Keratinocyte (primary cell): ENCODE data around the gene ADGRF3. TPM values are rescaled to one million over a fixed set of nuclear protein-coding genes. Genes with fewer than 3 reads are reported as not detected.

Source experiments
- DNase-seq: peaks from one replicate; pipeline ENCODE4 v3.0.0-alpha.2; 2011; ENCODE audit warnings: low read depth, missing footprints, low spot score
- FAIRE-seq: peaks from 2 replicates; lab custom pipeline; 2011; peaks lifted over from hg19 to GRCh38; lab: Jason Lieb, UNC
- H2AFZ ChIP-seq: 2 replicates; pipeline ENCODE4 v1.6.0; 2012; ENCODE audit warnings: low read length, control low read depth, inconsistent platforms; ENCODE audit not compliant: control insufficient read depth
- H3K27ac ChIP-seq: 2 replicates; pipeline ENCODE4 v1.5.1; 2011; ENCODE audit warnings: low read length; ENCODE audit not compliant: control insufficient read depth, insufficient read depth
- H3K27me3 ChIP-seq: 3 replicates; pipeline ENCODE4 v1.6.0; 2011; ENCODE audit warnings: low read length; ENCODE audit not compliant: control insufficient read depth, insufficient read depth; ENCODE audit errors: extremely low read depth
- H3K36me3 ChIP-seq, 2 experiments: 2 replicates in 1 of 2; 3 replicates in 1 of 2; pipeline ENCODE4 v1.5.1; 2011; ENCODE audit warnings: low read length in 2 of 2, mild to moderate bottlenecking in 1 of 2; ENCODE audit not compliant: control insufficient read depth in 2 of 2, insufficient read depth in 2 of 2; ENCODE audit errors: extremely low read depth in 1 of 2
- H3K4me1 ChIP-seq: 3 replicates; pipeline ENCODE4 v1.5.1; 2011; ENCODE audit warnings: low read length; ENCODE audit not compliant: control insufficient read depth, insufficient read depth; ENCODE audit errors: extremely low read depth
- H3K4me2 ChIP-seq: 3 replicates; pipeline ENCODE4 v1.6.0; 2011; ENCODE audit warnings: low read depth, low read length; ENCODE audit not compliant: control insufficient read depth, insufficient read depth; ENCODE audit errors: extremely low read depth
- H3K4me3 ChIP-seq, 3 experiments: fragments of 200-600 bp in 1 of 3; sonication (generic) in 1 of 3; 2 replicates in 2 of 3; 3 replicates in 1 of 3; pipeline ENCODE4 v1.5.1; 2011 to 2016; ENCODE audit warnings: low read length in 3 of 3, mild to moderate bottlenecking in 3 of 3, control low read depth in 2 of 3, inconsistent platforms in 1 of 3, low read depth in 1 of 3, mixed read lengths in 1 of 3, mixed run types in 1 of 3, moderate library complexity in 1 of 3; ENCODE audit not compliant: control insufficient read depth in 2 of 3, insufficient read depth in 2 of 3; ENCODE audit errors: extremely low read depth in 1 of 3
- H3K79me2 ChIP-seq: 2 replicates; pipeline ENCODE4 v1.6.0; 2012; ENCODE audit warnings: low read length; ENCODE audit not compliant: control insufficient read depth, insufficient read depth
- H3K9ac ChIP-seq: 3 replicates; pipeline ENCODE4 v1.6.0; 2011; ENCODE audit warnings: low read length; ENCODE audit not compliant: control insufficient read depth, insufficient read depth; ENCODE audit errors: extremely low read depth
- H3K9me1 ChIP-seq: 3 replicates; pipeline ENCODE4 v1.6.0; 2011; ENCODE audit warnings: low read length; ENCODE audit not compliant: control insufficient read depth, insufficient read depth; ENCODE audit errors: extremely low read depth
- H3K9me3 ChIP-seq: 2 replicates; pipeline ENCODE4 v1.5.1; 2012; ENCODE audit warnings: low read depth, low read length; ENCODE audit not compliant: control insufficient read depth
- H4K20me1 ChIP-seq: 3 replicates; pipeline ENCODE4 v1.6.0; 2011; ENCODE audit warnings: low read length; ENCODE audit not compliant: control insufficient read depth, insufficient read depth; ENCODE audit errors: extremely low read depth
- EZH2 ChIP-seq: IDR thresholded peaks from one replicate; pipeline ENCODE4 v1.6.1; 2012; ENCODE audit warnings: inconsistent platforms, mild to moderate bottlenecking, low read length, moderate library complexity
- dilution Hi-C: fragments of 300-500 bp; cut with MboI; formaldehyde crosslinking; loops from one replicate; pipeline ENCODE4 v1.7.0; 2020; ENCODE audit warnings: low sequenced_read_pairs; ENCODE audit not compliant: extremely low pct_ligation_motif_present
- polyA plus RNA-seq, 5 experiments: library from polyadenylated mRNA; depleted of rRNA in 3 of 5; stranded (reverse) in 3 of 5; stranded (forward) in 1 of 5; unstranded in 1 of 5; fragments of >200 nt; gene quantifications; 1 replicate in 1 of 5; 2 replicates in 3 of 5; 3 replicates in 1 of 5; pipeline versions ENCODE4 v1.2.1 to v1.2.3, GENCODE V29; 2011 to 2012; ENCODE audit warnings: missing spikeins in 2 of 5, low read depth in 1 of 5, low replicate concordance in 1 of 5
- TF ChIP-seq, protein P1 (sequence below), 3 experiments: IDR thresholded peaks in 1 of 3; conservative IDR thresholded peaks in 1 of 3; optimal IDR thresholded peaks in 1 of 3; 2 replicates in 2 of 3; 3 replicates in 1 of 3; pipeline versions ENCODE3 to v1.5.1; 2011; ENCODE audit warnings: low read length in 3 of 3, mild to moderate bottlenecking in 3 of 3, moderate library complexity in 2 of 3, control low read depth in 1 of 3, inconsistent platforms in 1 of 3; ENCODE audit not compliant: insufficient read depth in 2 of 3; ENCODE audit errors: extremely low read depth in 1 of 3

ADGRF3 gene
- polyA plus RNA-seq, 1 donor (not counting 4 experiments of a cell fraction or from before 2014, with no cell fraction given), result 0.17 TPM

DNA sequence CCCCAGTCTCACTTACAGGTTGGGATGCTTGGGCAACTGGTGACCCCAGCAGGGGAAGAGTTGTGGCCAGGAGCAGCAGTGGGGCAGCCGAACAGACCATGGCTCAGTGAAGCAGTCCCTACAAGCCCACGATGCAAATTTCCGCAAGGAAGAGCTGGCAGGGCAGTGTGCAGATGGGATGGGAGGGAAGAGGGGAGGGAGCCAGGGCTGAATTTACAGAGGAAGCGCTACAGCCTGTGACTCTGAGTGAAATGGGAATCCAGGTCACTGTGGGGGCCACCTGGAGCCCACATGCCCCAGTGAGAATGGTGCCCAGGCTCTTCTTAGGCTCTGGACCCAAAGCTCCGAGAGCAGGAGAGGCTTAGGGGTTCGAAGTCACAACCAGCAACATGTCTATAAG lies 27.6 kb downstream of the ADGRF3 start:
- H3K27ac ChIP-seq, result no peak overlapping the region
- no peaks in the 10 kb centered on the region for H3K36me3 ChIP-seq
- H3K4me3 ChIP-seq, result no peak overlapping the region
- FAIRE-seq (no peak), DNase-seq (no peak)
- no peak overlapping the region for H2AFZ ChIP-seq
- H3K4me1 ChIP-seq, result peaks cover under 1% of the 10 kb centered on the region
- no peaks in the 10 kb centered on the region for H3K9me3 ChIP-seq
- dilution Hi-C loops, result no loop called here
- no peak for TF ChIP-seq EZH2
- TF ChIP-seq, protein P1, sequence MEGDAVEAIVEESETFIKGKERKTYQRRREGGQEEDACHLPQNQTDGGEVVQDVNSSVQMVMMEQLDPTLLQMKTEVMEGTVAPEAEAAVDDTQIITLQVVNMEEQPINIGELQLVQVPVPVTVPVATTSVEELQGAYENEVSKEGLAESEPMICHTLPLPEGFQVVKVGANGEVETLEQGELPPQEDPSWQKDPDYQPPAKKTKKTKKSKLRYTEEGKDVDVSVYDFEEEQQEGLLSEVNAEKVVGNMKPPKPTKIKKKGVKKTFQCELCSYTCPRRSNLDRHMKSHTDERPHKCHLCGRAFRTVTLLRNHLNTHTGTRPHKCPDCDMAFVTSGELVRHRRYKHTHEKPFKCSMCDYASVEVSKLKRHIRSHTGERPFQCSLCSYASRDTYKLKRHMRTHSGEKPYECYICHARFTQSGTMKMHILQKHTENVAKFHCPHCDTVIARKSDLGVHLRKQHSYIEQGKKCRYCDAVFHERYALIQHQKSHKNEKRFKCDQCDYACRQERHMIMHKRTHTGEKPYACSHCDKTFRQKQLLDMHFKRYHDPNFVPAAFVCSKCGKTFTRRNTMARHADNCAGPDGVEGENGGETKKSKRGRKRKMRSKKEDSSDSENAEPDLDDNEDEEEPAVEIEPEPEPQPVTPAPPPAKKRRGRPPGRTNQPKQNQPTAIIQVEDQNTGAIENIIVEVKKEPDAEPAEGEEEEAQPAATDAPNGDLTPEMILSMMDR (optimal IDR thresholded peaks at IDR 0.05 in 1 of 3, IDR thresholded peaks at IDR 0.05 in 1 of 3, conservative IDR thresholded peaks at IDR 0.05 in 1 of 3; ENCODE audit: extremely low read depth in 1 of 3, insufficient read depth in 2 of 3, low read length in 3 of 3), result no peak
- peaks cover 4% of the 10 kb centered on the region for H3K27me3 ChIP-seq
- H3K79me2 ChIP-seq, result no peaks in the 10 kb centered on the region
- no peaks in the 10 kb centered on the region for H3K9me1 ChIP-seq
- H3K9ac ChIP-seq, result no peak overlapping the region
- no peaks in the 10 kb centered on the region for H4K20me1 ChIP-seq
- H3K4me2 ChIP-seq, result no peak overlapping the region

DNA sequence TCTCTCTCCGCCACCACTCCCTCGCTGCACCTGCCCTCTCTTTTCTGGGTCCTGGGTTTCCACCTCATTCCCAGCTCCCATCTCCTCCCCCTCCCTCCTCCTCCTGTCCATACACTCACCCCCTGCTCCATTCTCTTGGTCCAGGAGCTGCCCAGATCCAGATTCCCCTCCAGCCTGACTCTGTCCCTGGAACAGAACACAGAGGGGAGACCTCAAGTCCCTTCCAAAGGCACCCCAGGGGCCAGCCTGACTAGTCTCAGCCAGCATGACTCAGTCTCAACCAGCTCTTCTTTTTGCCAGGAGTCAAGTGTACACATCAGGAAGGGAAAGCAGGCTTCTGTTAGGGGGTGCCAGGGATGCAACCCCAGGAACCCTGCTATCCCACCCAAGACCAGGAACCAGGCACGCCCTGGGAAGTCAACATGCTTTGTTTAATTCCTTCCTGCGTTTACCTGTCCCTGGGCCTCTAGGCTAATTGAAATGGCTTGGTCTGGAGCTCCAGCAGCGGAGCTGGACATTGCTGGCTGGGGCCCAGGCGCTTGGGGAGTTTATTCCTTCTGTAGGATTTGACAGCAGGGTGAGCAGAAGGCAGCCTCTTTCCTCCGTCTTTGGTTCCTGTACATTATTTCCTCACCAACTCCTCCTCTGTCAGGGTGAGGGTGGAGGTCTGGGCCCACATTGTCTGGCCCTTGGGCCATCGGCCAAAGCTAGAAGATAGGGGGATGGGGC lies 29.0 kb downstream of the ADGRF3 start:
- dilution Hi-C loops, result no loop called here
- H3K27me3 ChIP-seq, result peaks cover 4% of the 10 kb centered on the region

More for the DNA sequence above, 29.0 kb downstream of the ADGRF3 start:
- Histone ChIP-seq H3K9me1 (no peaks in the 10 kb centered on the region), H3K36me3 (no peaks in the 10 kb centered on the region), H3K4me1 (peaks cover 15% of the 10 kb centered on the region), H3K4me2 (no peak overlapping the region), H4K20me1 (no peaks in the 10 kb centered on the region), H2AFZ (no peak overlapping the region), H3K9ac (no peak overlapping the region), H3K79me2 (no peaks in the 10 kb centered on the region), H3K9me3 (no peaks in the 10 kb centered on the region), H3K4me3 (no peak overlapping the region), H3K27ac (no peak overlapping the region)
- DNase-seq, result no peak
- TF ChIP-seq, protein P1 (optimal IDR thresholded peaks at IDR 0.05 in 1 of 3, IDR thresholded peaks at IDR 0.05 in 1 of 3, conservative IDR thresholded peaks at IDR 0.05 in 1 of 3; ENCODE audit: extremely low read depth in 1 of 3, insufficient read depth in 2 of 3, low read length in 3 of 3), result no peak
- no peak for TF ChIP-seq EZH2
- FAIRE-seq, result no peak
